HepG2 (cell line): ENCODE measurements around the gene NDOR1. TPM values are rescaled to one million over a fixed set of nuclear protein-coding genes. Genes with fewer than 3 reads are reported as not detected.

ENCODE experiments used
- ATAC-seq: fragments of 200-7000 bp; cut with Tn5 transposase; 3 replicates; pipeline ENCODE4 v1.9.1; 2020; ENCODE audit warnings: mild to moderate bottlenecking, moderate library complexity
- BruUV-seq: library from RNA; stranded (reverse); fragments of 400-500 nt; replicated peaks from 2 replicates; lab custom pipeline; 2021; lab: Mats Ljungman, UMichigan
- CTCF ChIA-PET: fragments of 300-600 bp; formaldehyde crosslinking; extraction: SDS; loops from one replicate; lab custom pipeline; 2021; ENCODE audit warnings: low total read pairs, inconsistent platforms, low intra/inter-chr PET ratio; lab: Yijun Ruan, JAX
- POLR2A ChIA-PET: fragments of 350-600 bp; sonication (Branson Sonifier 250); formaldehyde crosslinking; loops from one replicate; lab custom pipeline; 2020; ENCODE audit warnings: antibody characterized with exemption, inconsistent platforms; lab: Yijun Ruan, JAX
- DNase-seq: peaks from one replicate; pipeline ENCODE4 v3.0.0-alpha.2; 2015; ENCODE audit warnings: low spot score
- FAIRE-seq: peaks from 3 replicates; lab custom pipeline; 2011; peaks lifted over from hg19 to GRCh38; lab: Jason Lieb, UNC
- H2AFZ ChIP-seq: one replicate; pipeline ENCODE4 v1.6.1; 2011; ENCODE audit warnings: low read length, inconsistent platforms
- H3K27ac ChIP-seq: fragments of 300-600 bp; 3 replicates; pipeline ENCODE4 v1.8.0; 2011; ENCODE audit warnings: mixed run types, mild to moderate bottlenecking, mixed read lengths, low read length, inconsistent platforms; ENCODE audit not compliant: insufficient read depth; ENCODE audit errors: extremely low read length
- H3K27me3 ChIP-seq, 2 experiments: fragments of 200-600 bp in 1 of 2; 2 replicates in 1 of 2; 3 replicates in 1 of 2; pipeline versions ENCODE4 v1.6.0 to v1.8.0; 2011; ENCODE audit warnings: low read length in 2 of 2, mild to moderate bottlenecking in 2 of 2, moderate library complexity in 2 of 2, inconsistent platforms in 1 of 2; ENCODE audit not compliant: insufficient read depth in 2 of 2, control insufficient read depth in 1 of 2
- H3K36me3 ChIP-seq, 2 experiments: fragments of 200-600 bp in 1 of 2; replicated peaks in 1 of 2; 2 replicates in 1 of 2; 3 replicates in 1 of 2; pipeline versions ENCODE4 v1.5.1 to v1.8.0; 2011; ENCODE audit warnings: low read length in 2 of 2, inconsistent platforms in 1 of 2; ENCODE audit not compliant: insufficient read depth in 2 of 2, control insufficient read depth in 1 of 2
- H3K4me1 ChIP-seq: 2 replicates; pipeline ENCODE4 v1.5.1; 2012; ENCODE audit warnings: low read length, inconsistent platforms; ENCODE audit not compliant: insufficient read depth
- H3K4me2 ChIP-seq: 2 replicates; pipeline ENCODE4 v1.6.0; 2011; ENCODE audit warnings: low read depth, low read length, inconsistent platforms
- H3K4me3 ChIP-seq, 3 experiments: fragments of 200-600 bp in 1 of 3; sonication (generic), shearing (Covaris generic) in 1 of 3; replicated peaks in 1 of 3; 2 replicates each; pipeline ENCODE4 v1.5.1; 2011 to 2016; ENCODE audit warnings: low read length in 3 of 3, inconsistent platforms in 2 of 3, low read depth in 2 of 3, mild to moderate bottlenecking in 2 of 3, control low read depth in 1 of 3, mixed read lengths in 1 of 3; ENCODE audit not compliant: insufficient read depth in 1 of 3
- H3K79me2 ChIP-seq: one replicate; pipeline ENCODE4 v1.6.1; 2011; ENCODE audit warnings: low read length, inconsistent platforms; ENCODE audit not compliant: insufficient read depth
- H3K9ac ChIP-seq: 2 replicates; pipeline ENCODE4 v1.6.0; 2011; ENCODE audit warnings: mild to moderate bottlenecking, low read depth, low read length, inconsistent platforms; ENCODE audit not compliant: insufficient read depth
- H3K9me3 ChIP-seq: 2 replicates; pipeline ENCODE4 v1.5.1; 2012; ENCODE audit warnings: mild to moderate bottlenecking, low read length
- H4K20me1 ChIP-seq: 2 replicates; pipeline ENCODE4 v1.6.0; 2011; ENCODE audit warnings: inconsistent platforms, mild to moderate bottlenecking, low read length, moderate library complexity; ENCODE audit not compliant: insufficient read depth
- CAMTA2 ChIP-seq: sonication (generic); formaldehyde crosslinking; IDR thresholded peaks from 2 replicates; pipeline ENCODE4 v1.4.0; 2020; ENCODE audit warnings: mild to moderate bottlenecking, missing genetic modification reagents, borderline replicate concordance
- RFX5 ChIP-seq: IDR thresholded peaks from 2 replicates; pipeline ENCODE4 v1.6.1; 2011; ENCODE audit warnings: low read depth, low read length, improper control_type of control experiment
- ZNF629 ChIP-seq: sonication (generic); formaldehyde crosslinking; conservative IDR thresholded peaks from 2 replicates; pipeline ENCODE4 v1.5.0; 2020; ENCODE audit warnings: missing genetic modification reagents
- ZZZ3 ChIP-seq: sonication (generic); formaldehyde crosslinking; IDR thresholded peaks from 2 replicates; pipeline ENCODE4 v1.4.0; 2020; ENCODE audit warnings: missing genetic modification reagents, mild to moderate bottlenecking, borderline replicate concordance
- WGBS: methylation state at CpG from one replicate; pipeline ENCODE4 v1.1.6; 2017; ENCODE audit warnings: low lambda C conversion rate; 5-methylcytosine and 5-hydroxymethylcytosine counted together
- in situ Hi-C: cut with HindIII; loops from 2 replicates; pipeline ENCODE4 v1.10.0; 2017; ENCODE audit warnings: low pct_unique_long_range_greater_than_20kb; ENCODE audit not compliant: extremely low pct_ligation_motif_present
- intact Hi-C: fragments of 100-400 bp; cut with micrococcal nuclease; formaldehyde crosslinking; loops from one replicate; pipeline ENCODE4 v1.10.0; 2022; ENCODE audit not compliant: unreplicated experiment
- polyA plus RNA-seq, 8 experiments: library from polyadenylated mRNA; depleted of rRNA in 3 of 8; stranded (reverse) in 7 of 8; unstranded in 1 of 8; fragments of >200 nt; fragmentation: Illumina TruSeq in 4 of 8; extraction: Trizol in 4 of 8; gene quantifications; 2 replicates each; pipeline versions ENCODE4 v1.2.1 to v1.2.3, GENCODE V29; 2011 to 2016; ENCODE audit warnings: low read depth in 4 of 8, missing spikeins in 1 of 8, mixed read lengths in 1 of 8; ENCODE audit not compliant: insufficient read depth in 1 of 8
- total RNA-seq, 5 experiments: library from RNA; depleted of rRNA; stranded (reverse); fragments of >200 nt; fragmentation: Illumina TruSeq; extraction: Trizol; gene quantifications; 2 replicates each; pipeline ENCODE4 v1.2.3, GENCODE V29; 2016; ENCODE audit warnings: low read depth in 1 of 5
- TF ChIP-seq, protein P1 (sequence below): sonication (generic); formaldehyde crosslinking; IDR thresholded peaks from 2 replicates; pipeline ENCODE4 v1.5.1; 2020; ENCODE audit warnings: mild to moderate bottlenecking, missing genetic modification reagents, moderate library complexity

The NDOR1 gene
- total and polyA plus RNA-seq, 2 of the 13 experiments (the other 11 are each of a cell fraction or from before 2014, with no cell fraction given), result 3.6 to 8.7 TPM

DNA sequence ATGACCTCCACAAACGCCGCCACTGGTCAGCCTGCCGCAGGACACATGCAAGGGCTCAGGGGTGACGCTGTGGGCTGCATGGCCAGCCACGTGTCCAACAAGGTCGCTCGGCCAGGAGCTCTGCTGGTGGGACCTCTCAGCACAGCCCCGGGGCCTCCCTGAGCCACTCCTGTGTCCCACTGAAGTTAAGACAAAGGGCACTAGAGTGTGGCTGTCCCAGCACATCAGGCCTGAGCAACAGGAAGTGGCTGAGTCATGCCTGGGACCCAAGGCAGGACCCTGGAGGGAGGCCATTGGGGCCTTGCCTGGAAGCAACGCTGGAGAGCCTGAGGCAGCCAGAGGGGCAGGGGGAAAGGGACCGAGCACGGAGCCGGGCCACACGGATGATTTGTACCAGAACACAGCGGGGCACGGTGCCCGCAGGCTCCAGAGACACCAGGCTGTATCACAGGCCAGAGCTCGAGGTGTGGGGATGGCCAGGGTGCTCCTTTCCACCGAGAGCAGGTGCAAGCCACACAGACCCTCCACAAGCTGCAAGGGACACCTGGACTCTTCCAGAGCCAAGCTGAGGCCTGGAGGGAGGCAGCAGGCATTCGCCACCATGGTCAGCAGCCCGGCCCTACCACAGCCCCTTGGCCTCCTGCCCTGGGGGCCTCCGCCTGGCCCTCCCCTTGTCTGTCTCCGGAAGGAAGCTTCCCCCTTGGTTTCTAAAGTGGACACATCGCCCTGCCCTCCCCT is 27.1 kb upstream of the NDOR1 start:
- BruUV-seq, result no TSS peak
- Histone ChIP-seq H3K79me2 (no peaks in the 10 kb centered on the region), H3K9me3 (no peaks in the 10 kb centered on the region), H3K4me1 (no peaks in the 10 kb centered on the region), H2AFZ (no peak overlapping the region), H3K9ac (no peak overlapping the region), H3K27ac (no peak overlapping the region), H3K4me2 (no peak overlapping the region), H3K36me3 (peaks cover 18% of the 10 kb centered on the region in 2 experiments; a peak in 4 of 5 replicates), H4K20me1 (no peaks in the 10 kb centered on the region), H3K4me3 (no peak overlapping the region), H3K27me3 (no peaks in the 10 kb centered on the region)
- FAIRE-seq (no peak), ATAC-seq (no peak), DNase-seq (no peak)
- TF ChIP-seq ZZZ3 (no peak), ZNF629 (CRISPR knock-in tag) (no peak), RFX5 (no peak), CAMTA2 (CRISPR knock-in tag) (no peak)
- TF ChIP-seq, protein P1, sequence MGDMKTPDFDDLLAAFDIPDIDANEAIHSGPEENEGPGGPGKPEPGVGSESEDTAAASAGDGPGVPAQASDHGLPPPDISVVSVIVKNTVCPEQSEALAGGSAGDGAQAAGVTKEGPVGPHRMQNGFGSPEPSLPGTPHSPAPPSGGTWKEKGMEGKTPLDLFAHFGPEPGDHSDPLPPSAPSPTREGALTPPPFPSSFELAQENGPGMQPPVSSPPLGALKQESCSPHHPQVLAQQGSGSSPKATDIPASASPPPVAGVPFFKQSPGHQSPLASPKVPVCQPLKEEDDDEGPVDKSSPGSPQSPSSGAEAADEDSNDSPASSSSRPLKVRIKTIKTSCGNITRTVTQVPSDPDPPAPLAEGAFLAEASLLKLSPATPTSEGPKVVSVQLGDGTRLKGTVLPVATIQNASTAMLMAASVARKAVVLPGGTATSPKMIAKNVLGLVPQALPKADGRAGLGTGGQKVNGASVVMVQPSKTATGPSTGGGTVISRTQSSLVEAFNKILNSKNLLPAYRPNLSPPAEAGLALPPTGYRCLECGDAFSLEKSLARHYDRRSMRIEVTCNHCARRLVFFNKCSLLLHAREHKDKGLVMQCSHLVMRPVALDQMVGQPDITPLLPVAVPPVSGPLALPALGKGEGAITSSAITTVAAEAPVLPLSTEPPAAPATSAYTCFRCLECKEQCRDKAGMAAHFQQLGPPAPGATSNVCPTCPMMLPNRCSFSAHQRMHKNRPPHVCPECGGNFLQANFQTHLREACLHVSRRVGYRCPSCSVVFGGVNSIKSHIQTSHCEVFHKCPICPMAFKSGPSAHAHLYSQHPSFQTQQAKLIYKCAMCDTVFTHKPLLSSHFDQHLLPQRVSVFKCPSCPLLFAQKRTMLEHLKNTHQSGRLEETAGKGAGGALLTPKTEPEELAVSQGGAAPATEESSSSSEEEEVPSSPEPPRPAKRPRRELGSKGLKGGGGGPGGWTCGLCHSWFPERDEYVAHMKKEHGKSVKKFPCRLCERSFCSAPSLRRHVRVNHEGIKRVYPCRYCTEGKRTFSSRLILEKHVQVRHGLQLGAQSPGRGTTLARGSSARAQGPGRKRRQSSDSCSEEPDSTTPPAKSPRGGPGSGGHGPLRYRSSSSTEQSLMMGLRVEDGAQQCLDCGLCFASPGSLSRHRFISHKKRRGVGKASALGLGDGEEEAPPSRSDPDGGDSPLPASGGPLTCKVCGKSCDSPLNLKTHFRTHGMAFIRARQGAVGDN (CRISPR knock-in tag), result peak; percentile 40
- CTCF ChIA-PET, result no interaction called here
- 89% methylated on average over 11 of the region's 23 CpGs for WGBS
- in situ Hi-C loops (no loop called here), intact Hi-C loops (loop anchor here (10.0 kb wide), 1 partner anchor 64 kb away; the partner anchor contains the start of gene DPP7)
- POLR2A ChIA-PET, result no interaction called here
